CD14-positive monocyte (primary cell): ENCODE data around the gene CCDC88C. TPM values are rescaled to one million over a fixed set of nuclear protein-coding genes. Genes with fewer than 3 reads are reported as not detected.

Experiments used
- DNase-seq, 3 donors: peaks; one replicate each; pipeline ENCODE4 v3.0.0-alpha.2; 2011 to 2022
- H2AFZ ChIP-seq: 2 replicates; pipeline ENCODE4 v1.6.0; 2012; ENCODE audit warnings: mild to moderate bottlenecking, low read depth, low read length, inconsistent platforms; ENCODE audit not compliant: insufficient read depth, poor library complexity, severe bottlenecking
- H3K27ac ChIP-seq, 2 donors: 1 replicate in 1 of 2; 2 replicates in 1 of 2; pipeline ENCODE4 v1.5.1; 2012 to 2013; ENCODE audit warnings: low read length in 2 of 2, control low read depth in 1 of 2, inconsistent platforms in 1 of 2, low read depth in 1 of 2, mild to moderate bottlenecking in 1 of 2
- H3K27me3 ChIP-seq, 2 donors: one replicate each; pipeline versions ENCODE4 v1.6.0 to v1.6.1; 2011 to 2013; ENCODE audit warnings: low read length in 2 of 2; ENCODE audit not compliant: control insufficient read depth in 2 of 2, insufficient read depth in 2 of 2
- H3K36me3 ChIP-seq, 2 donors: replicated peaks in 1 of 2; 1 replicate in 1 of 2; 2 replicates in 1 of 2; pipeline versions ENCODE4 v1.5.1 to v1.6.1; 2012 to 2013; ENCODE audit warnings: low read length in 2 of 2, control low read depth in 1 of 2, inconsistent platforms in 1 of 2, mild to moderate bottlenecking in 1 of 2; ENCODE audit not compliant: insufficient read depth in 2 of 2, control insufficient read depth in 1 of 2
- H3K4me1 ChIP-seq, 2 donors: 1 replicate in 1 of 2; 2 replicates in 1 of 2; pipeline versions ENCODE4 v1.5.1 to v1.6.1; 2012 to 2013; ENCODE audit warnings: low read length in 2 of 2, control low read depth in 1 of 2, inconsistent platforms in 1 of 2, mild to moderate bottlenecking in 1 of 2, moderate library complexity in 1 of 2; ENCODE audit not compliant: insufficient read depth in 2 of 2, control insufficient read depth in 1 of 2
- H3K4me2 ChIP-seq: replicated peaks from 2 replicates; pipeline ENCODE3; 2012; ENCODE audit warnings: low read length, moderate library complexity, mild to moderate bottlenecking; ENCODE audit not compliant: poor library complexity, severe bottlenecking; ENCODE audit errors: extremely low read depth
- H3K4me3 ChIP-seq, 3 experiments: fragments of 200-600 bp in 1 of 3; sonication (generic) in 1 of 3; replicated peaks in 1 of 3; 1 replicate in 2 of 3; 2 replicates in 1 of 3; pipeline ENCODE4 v1.5.1; 2011 to 2013; ENCODE audit warnings: low read length in 3 of 3, mild to moderate bottlenecking in 3 of 3, control low read depth in 2 of 3, low read depth in 2 of 3, inconsistent platforms in 1 of 3, moderate library complexity in 1 of 3
- H3K79me2 ChIP-seq: 2 replicates; pipeline ENCODE4 v1.6.0; 2012; ENCODE audit warnings: mild to moderate bottlenecking, control low read depth, inconsistent platforms, low read length, moderate library complexity; ENCODE audit not compliant: insufficient read depth
- H3K9ac ChIP-seq: 2 replicates; pipeline ENCODE4 v1.6.0; 2017; ENCODE audit warnings: low read length, mild to moderate bottlenecking; ENCODE audit not compliant: insufficient read depth, poor library complexity, severe bottlenecking
- H3K9me3 ChIP-seq, 2 donors: replicated peaks in 1 of 2; 1 replicate in 1 of 2; 2 replicates in 1 of 2; pipeline versions ENCODE4 v1.5.1 to v1.6.1; 2012 to 2013; ENCODE audit warnings: low read length in 2 of 2, control low read depth in 1 of 2; ENCODE audit not compliant: control insufficient read depth in 1 of 2, insufficient read depth in 1 of 2
- H4K20me1 ChIP-seq: 2 replicates; pipeline ENCODE4 v1.6.0; 2012; ENCODE audit warnings: mild to moderate bottlenecking, low read length, control low read depth, moderate library complexity; ENCODE audit not compliant: insufficient read depth
- H3K27ac Mint-ChIP-seq, 7 donors: one replicate each; pipeline ENCODE4 v1.8.0; 2020; ENCODE audit warnings: mild to moderate bottlenecking in 7 of 7, mixed read lengths in 7 of 7, moderate library complexity in 6 of 7, inconsistent platforms in 2 of 7
- H3K27me3 Mint-ChIP-seq, 3 donors: one replicate each; pipeline ENCODE4 v1.8.0; 2021 to 2022; ENCODE audit warnings: low read depth in 3 of 3, mild to moderate bottlenecking in 3 of 3, mixed read lengths in 3 of 3, moderate library complexity in 3 of 3, inconsistent platforms in 1 of 3
- H3K36me3 Mint-ChIP-seq, 2 donors: one replicate each; pipeline ENCODE4 v1.8.0; 2020; ENCODE audit warnings: mixed read lengths in 2 of 2, inconsistent platforms in 1 of 2, mild to moderate bottlenecking in 1 of 2
- H3K4me1 Mint-ChIP-seq: one replicate; pipeline ENCODE4 v1.8.0; 2020; ENCODE audit warnings: mild to moderate bottlenecking, mixed read lengths
- H3K4me3 Mint-ChIP-seq, 2 donors: one replicate each; pipeline ENCODE4 v1.8.0; 2020; ENCODE audit warnings: mild to moderate bottlenecking in 2 of 2, mixed read lengths in 2 of 2, moderate library complexity in 1 of 2
- H3K9me3 Mint-ChIP-seq, 7 donors: one replicate each; pipeline ENCODE4 v1.8.0; 2020 to 2022; ENCODE audit warnings: mixed read lengths in 7 of 7, mild to moderate bottlenecking in 6 of 7, moderate library complexity in 6 of 7, inconsistent platforms in 2 of 7
- CTCF ChIP-seq: fragments of 200-600 bp; IDR thresholded peaks from one replicate; pipeline ENCODE4 v1.8.0; 2022; ENCODE audit warnings: antibody characterized with exemption, mild to moderate bottlenecking
- WGBS: methylation state at CpG from one replicate; pipeline ENCODE4 v1.1.5; 2013; ENCODE audit warnings: missing lambda C conversion rate; ENCODE audit not compliant: insufficient coverage; 5-methylcytosine and 5-hydroxymethylcytosine counted together
- intact Hi-C, 2 donors: fragments of 100-400 bp; cut with micrococcal nuclease; formaldehyde crosslinking; loops; one replicate each; pipeline versions ENCODE4 v1.15.0 to v1.15.1; 2023
- polyA plus RNA-seq, 3 donors: library from polyadenylated mRNA; depleted of rRNA in 1 of 3; unstranded in 2 of 3; stranded (reverse) in 1 of 3; fragments of 300-500 nt in 2 of 3; fragments of >200 nt in 1 of 3; fragmentation: Illumina TruSeq in 2 of 3; gene quantifications; 1 replicate in 2 of 3; 2 replicates in 1 of 3; pipeline ENCODE4 v1.2.3, GENCODE V29; 2012 to 2021

The CCDC88C gene
- polyA plus RNA-seq, 3 donors: 11.6 to 69.7 (median 12.3) TPM

GRCh38 chr14:91352053-91352452, 65.6 kb downstream of the CCDC88C start:
- 81% methylated on average over 19 of the region's 19 CpGs for WGBS
- no peak overlapping the region for H2AFZ ChIP-seq
- H3K9me3 ChIP-seq: no peaks in the 10 kb centered on the region
- TF ChIP-seq CTCF: no peak
- peaks cover 31 to 45% of the 10 kb centered on the region in 2 donors for H3K36me3 ChIP-seq
- H3K9ac ChIP-seq: no peak overlapping the region
- H3K4me1 Mint-ChIP-seq: peaks cover 79% of the 10 kb centered on the region
- H3K4me1 ChIP-seq: peaks cover 49 to 63% of the 10 kb centered on the region in 2 donors
- peaks cover 97% of the 10 kb centered on the region for H3K79me2 ChIP-seq
- H3K27me3 ChIP-seq: no peaks in the 10 kb centered on the region
- peak overlapping the region in 4 of 7 donors; percentile 24 to 90 (median 36) for H3K27ac Mint-ChIP-seq
- intact Hi-C loops: no loop called here
- H3K9me3 Mint-ChIP-seq: peaks cover 0 to 1% (median 0%) of the 10 kb centered on the region in 7 donors
- no peak overlapping the region for H3K4me2 ChIP-seq
- H4K20me1 ChIP-seq: peaks cover 75% of the 10 kb centered on the region
- H3K27ac ChIP-seq: peak overlapping the region in 1 of 2 donors; percentile 1
- peaks cover 60 to 61% of the 10 kb centered on the region in 2 donors for H3K36me3 Mint-ChIP-seq
- H3K4me3 ChIP-seq: no peak overlapping the region
- no peak for DNase-seq
- H3K27me3 Mint-ChIP-seq: no peaks in the 10 kb centered on the region
- H3K4me3 Mint-ChIP-seq: no peak overlapping the region

GRCh38 chr14:91351512-91351862, 66.1 kb downstream of the CCDC88C start:
- Histone ChIP-seq H3K9ac (no peak overlapping the region), H3K4me3 (peak overlapping the region in 1 of 3 experiments; percentile 64), H3K36me3 (peaks cover 28 to 39% of the 10 kb centered on the region in 2 donors), H3K4me1 (peaks cover 53 to 67% of the 10 kb centered on the region in 2 donors), H4K20me1 (peaks cover 80% of the 10 kb centered on the region), H3K79me2 (peaks cover 97% of the 10 kb centered on the region), H2AFZ (no peak overlapping the region), H3K27ac (peak overlapping the region; percentile 21 to 58), H3K27me3 (no peaks in the 10 kb centered on the region), H3K9me3 (no peaks in the 10 kb centered on the region), H3K4me2 (peak overlapping the region; percentile 64)
- Mint-ChIP-seq H3K4me1 (peaks cover 82% of the 10 kb centered on the region), H3K27me3 (no peaks in the 10 kb centered on the region), H3K9me3 (peaks cover 0 to 1% (median 0%) of the 10 kb centered on the region in 7 donors), H3K36me3 (peaks cover 59 to 60% of the 10 kb centered on the region in 2 donors), H3K27ac (peak overlapping the region in 5 of 7 donors; percentile 9 to 90 (median 62)), H3K4me3 (peak overlapping the region; percentile 79 to 92)
- intact Hi-C loops: no loop called here
- 89% methylated on average over 3 of the region's 10 CpGs for WGBS
- TF ChIP-seq CTCF: no peak
- no peak for DNase-seq
